C4-2B (cell line): ENCODE results near the gene CRACDL.

Experiments
- ZFX ChIP-seq: fragments of 450-650 bp; IDR thresholded peaks from 2 replicates; pipeline ENCODE4 v1.6.1; 2017
- TF ChIP-seq, protein P1 (sequence below): fragments of 450-650 bp; conservative IDR thresholded peaks from 2 replicates; pipeline ENCODE4 v1.5.1; 2017; ENCODE audit warnings: mild to moderate bottlenecking

DNA sequence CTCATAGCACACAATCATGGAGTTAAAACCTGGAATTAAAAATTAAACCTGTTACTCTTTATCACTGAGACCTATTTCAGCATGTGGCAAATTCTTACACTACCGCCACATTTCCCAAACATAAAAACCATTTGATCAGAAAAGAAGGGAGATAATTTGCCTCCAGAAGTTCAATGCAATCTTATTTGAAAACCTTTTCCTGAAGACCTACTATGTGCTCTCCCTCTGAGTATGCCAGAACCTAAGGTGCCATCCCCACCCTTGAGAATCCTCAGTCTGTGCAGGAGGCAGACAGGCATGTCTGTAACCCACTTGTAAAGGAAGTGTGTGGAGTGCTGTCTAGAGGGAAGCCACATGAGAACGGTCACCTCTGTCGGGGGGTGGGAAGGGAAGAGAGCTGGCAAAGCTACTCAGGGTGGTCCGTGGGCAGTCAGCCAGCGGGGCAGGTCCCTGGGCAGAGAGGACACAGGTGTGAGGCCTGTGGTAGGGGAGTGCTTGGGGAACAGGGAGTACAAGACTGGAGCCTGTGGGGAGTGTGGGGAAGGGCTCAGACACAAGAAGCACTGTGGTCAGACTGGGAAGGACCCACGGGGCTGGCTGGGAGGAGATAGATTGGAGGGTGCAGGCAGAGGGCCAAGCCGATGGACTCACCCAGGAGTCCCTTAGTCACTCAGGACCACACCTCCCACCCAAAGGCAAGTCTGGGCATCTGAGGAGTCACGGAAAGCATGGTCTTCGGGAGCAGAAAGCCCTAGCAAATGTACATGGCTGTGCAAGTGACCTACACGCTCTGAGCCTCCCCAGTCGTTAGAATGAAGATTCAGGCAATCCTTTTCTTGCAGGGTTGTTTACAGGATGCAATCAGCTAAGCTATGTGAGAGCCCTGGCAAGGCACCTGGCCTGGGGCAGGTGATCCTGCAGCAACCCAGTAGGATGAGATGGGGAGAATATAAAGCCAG is 22.8 kb downstream of the CRACDL start:
- TF ChIP-seq, protein P1, sequence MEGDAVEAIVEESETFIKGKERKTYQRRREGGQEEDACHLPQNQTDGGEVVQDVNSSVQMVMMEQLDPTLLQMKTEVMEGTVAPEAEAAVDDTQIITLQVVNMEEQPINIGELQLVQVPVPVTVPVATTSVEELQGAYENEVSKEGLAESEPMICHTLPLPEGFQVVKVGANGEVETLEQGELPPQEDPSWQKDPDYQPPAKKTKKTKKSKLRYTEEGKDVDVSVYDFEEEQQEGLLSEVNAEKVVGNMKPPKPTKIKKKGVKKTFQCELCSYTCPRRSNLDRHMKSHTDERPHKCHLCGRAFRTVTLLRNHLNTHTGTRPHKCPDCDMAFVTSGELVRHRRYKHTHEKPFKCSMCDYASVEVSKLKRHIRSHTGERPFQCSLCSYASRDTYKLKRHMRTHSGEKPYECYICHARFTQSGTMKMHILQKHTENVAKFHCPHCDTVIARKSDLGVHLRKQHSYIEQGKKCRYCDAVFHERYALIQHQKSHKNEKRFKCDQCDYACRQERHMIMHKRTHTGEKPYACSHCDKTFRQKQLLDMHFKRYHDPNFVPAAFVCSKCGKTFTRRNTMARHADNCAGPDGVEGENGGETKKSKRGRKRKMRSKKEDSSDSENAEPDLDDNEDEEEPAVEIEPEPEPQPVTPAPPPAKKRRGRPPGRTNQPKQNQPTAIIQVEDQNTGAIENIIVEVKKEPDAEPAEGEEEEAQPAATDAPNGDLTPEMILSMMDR = no peak
- no peak for TF ChIP-seq ZFX
